ENCODE measurements around the gene ABCA13. TPM values are rescaled to one million over a fixed set of nuclear protein-coding genes. Genes with fewer than 3 reads are reported as not detected.

ABCA13 gene
- total RNA-seq, 1 experiment from 2014 or later, result 0.08 TPM

DNA sequence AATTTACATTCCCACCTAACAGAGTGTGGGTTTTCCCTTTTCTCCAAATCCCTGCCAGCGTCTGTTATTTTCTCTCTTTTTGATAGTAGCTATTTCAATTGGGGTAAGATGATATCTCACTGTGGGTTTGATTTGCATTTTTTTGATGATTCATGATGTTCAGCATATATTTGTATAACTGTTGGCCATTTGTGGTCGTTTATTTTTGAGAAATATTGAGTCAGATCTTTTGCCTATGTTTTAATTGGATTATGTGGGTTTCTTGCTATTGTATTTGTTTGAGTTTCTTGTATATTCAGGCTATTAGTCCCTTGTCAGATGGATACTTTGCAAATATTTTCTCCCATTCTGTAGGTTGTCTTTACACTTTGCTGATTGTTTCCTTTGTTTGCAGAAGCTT, 193.8 kb downstream of the ABCA13 start:
- no peak for DNase-seq (ENCODE audit: low spot score)

DNA sequence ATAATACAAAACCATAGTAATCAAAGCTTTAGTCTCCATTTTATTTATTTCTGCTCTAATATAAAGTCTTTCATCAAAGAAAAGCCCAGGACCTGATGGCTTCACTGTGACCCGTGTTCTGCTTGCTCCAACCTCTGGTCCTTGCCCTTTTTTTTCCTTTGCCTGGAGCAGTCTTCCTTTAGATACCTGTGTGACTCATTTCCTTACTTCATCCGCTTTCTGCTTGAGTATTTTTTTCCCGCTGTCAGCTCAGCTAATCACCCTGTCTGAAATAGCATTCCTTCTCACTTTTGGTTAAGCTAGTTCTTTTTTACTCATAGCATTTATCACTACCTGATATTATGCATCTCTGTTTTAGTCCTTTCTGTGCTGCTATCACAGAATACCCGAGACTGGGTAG, 194.8 kb downstream of the ABCA13 start:
- no peak for DNase-seq (ENCODE audit: low spot score)

DNA sequence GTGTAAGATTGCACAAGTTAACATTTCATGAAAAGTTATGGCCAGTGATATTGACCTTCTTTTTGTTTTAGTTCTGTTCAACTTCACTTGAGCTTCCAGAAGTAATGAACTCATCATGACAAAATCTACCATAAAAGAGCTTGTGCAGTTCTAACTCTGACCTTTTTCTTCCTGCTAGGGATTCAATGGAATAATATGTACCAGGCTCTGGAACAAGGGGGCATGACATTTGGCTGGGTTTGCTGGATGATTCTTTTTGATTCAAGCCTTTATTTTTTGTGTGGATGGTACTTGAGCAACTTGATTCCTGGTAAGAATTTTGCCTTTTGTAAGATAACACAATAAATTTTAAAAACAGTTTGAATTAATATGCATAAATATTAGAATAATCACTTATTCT, 205.0 kb downstream of the ABCA13 start:
- DNase-seq (ENCODE audit: low spot score), result no peak

DNA sequence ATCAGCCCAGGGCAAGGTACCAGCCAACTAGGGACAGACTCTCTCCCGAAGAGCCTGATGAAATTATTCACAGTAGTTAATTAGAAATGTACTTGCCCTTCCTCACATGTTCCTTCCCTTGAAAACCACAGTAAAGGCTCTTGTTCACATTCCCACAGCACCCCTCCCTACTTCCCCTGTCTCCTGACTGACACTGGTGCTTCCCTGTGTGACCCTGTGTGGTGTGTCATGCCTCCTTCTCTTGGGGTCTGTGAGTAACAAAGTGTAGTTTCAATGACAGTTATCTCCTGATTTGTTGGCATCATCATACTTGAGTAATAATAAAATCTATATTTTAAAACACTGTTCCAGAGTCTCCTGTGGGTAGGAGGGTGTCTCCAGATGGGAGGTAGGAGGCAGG, 209.7 kb downstream of the ABCA13 start:
- DNase-seq (ENCODE audit: low spot score), result no peak

DNA sequence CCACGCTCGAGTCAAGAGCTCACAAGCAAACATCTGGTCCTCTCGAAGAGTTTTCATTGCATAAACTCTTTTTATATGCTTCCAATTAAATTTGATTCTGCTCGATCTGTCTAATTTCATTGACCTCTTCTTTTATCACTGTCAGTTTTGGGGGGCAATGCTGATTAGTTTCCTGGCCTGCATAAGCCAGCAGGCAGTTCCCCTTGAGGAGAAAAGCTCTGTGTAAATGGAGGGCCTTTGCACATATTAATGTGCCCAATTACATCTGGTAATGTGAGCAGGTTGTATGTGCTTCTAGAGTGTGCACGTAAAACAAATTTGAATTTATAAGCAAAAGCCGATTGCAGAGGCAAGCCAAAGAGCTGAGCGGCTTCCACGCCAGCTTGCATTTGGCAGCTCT, 210.3 kb downstream of the ABCA13 start:
- DNase-seq (ENCODE audit: low spot score), result no peak

DNA sequence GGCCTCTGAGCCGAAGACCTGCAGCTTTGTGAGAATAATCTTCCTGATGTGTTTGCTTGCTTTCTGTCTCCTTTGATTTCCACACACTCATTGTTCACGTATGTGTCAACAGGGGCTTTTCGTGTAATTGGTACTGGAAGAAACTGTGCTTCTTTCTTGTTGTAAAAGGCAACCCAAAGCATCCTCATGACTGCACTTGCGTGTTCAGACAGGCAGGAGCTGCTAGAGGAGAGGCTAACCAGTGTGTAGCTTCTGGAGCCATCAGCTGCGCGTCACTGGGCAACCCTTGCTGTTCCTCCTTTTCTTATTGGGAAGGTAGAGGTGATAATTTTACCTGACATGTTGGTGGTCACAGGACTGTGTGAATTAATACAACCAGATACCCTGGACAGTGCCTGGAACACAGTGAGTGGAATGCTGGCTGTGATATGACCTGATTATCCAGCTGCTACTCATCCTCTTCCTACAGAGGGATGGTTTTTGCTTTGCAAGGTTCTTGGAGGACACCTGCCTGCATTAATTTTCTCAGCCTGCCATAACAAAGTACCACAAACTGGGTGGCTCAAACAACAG, 213.0 kb downstream of the ABCA13 start:
- DNase-seq (ENCODE audit: low spot score), result no peak

DNA sequence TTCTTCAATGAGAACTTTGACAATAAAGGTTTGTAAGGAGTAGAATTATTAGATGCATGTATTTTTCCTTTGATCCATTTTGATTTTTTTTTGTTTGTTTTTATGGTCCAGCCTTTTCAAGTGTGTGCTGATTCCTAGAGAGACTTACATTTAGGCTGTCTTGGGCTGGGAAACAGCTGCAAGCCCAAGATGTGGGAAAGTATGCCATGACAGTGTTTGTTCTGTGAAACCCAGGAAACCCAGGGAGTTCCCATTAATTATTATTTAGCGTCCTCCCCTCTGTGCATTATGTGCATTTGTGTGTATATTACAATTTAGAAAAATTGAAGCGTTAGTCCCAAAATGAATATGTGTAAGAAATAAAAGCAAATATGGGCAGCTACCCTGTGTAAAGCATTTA, 216.7 kb downstream of the ABCA13 start:
- no peak for DNase-seq (ENCODE audit: low spot score)

DNA sequence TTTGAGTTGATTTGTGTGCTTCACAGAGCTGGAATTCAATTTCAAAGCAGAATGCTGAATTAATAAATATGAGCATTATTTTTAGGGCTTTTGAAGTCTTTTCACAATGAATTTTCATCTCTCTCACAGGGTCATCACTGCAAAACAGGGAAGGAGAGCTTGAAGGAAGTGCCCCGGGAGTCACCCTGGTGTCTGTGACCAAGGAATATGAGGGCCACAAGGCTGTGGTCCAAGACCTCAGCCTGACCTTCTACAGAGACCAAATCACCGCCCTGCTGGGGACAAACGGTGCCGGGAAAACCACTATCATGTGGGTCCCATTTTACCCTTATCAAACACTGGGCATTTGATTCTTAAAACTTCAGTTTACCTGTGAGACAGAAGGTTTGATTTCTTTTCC, 217.7 kb downstream of the ABCA13 start:
- DNase-seq (ENCODE audit: low spot score), result no peak

DNA sequence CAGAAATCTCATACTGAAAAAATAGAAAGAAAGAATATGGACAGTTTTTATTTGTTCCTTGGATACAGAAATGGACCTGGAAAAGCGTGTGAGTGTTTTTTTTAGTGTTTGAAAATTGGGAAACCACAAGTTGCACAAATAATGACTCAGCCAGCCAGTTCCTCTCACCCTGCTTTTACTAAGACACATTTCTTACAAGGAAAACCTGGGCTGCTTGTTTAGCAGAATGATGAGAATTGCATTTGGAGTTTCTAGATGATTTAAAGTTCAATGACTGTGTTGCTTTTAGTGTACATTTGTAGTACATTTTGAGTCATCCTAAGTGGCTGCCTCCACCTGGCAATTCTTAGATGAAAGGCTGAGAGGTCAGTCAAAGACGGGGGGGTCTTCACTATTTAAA, 218.7 kb downstream of the ABCA13 start:
- no peak for DNase-seq (ENCODE audit: low spot score)

DNA sequence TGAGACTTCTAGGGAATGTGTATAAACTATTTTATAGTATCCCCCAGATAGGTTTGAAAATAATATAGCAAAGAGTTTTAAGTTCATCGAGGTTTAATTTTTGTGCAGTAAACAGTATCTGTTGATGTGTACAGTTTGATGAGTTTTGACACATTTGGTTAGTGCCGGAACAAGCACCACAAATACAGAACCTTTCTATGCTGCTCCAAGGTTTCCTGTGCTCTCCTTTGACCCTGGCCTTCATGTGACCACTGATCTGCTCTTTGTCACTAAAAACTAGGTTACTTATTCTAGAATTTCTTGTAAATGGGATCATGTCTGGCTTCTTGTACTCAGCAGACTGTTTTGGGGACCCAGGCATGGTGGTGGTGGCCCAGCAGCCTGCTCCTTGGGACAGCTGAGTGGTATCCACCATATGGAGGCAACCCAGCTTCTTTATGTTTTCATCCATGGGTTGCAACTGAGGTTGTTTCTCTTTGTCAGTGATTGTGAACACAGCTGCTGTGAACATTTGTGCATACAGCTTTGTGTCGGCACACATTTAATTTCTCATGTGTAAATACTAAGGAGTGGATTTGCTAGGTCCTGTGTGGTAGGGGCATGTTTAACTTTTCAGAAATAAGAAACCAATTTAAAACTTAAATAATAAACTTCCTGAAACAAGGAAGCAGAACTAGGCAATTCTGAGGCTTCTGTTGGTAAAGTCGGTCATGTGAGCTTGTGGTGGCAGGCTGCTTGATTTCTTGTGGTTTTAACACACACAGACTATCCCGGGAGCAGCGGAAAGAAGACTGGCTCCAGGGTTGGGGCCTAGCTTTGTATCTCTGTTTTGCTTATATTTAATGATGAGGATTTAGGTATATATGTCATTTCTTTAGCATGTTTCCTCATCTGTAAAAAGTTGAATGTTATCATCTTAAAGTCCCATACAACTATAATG, 219.4 kb downstream of the ABCA13 start:
- DNase-seq (ENCODE audit: low spot score), result no peak

DNA sequence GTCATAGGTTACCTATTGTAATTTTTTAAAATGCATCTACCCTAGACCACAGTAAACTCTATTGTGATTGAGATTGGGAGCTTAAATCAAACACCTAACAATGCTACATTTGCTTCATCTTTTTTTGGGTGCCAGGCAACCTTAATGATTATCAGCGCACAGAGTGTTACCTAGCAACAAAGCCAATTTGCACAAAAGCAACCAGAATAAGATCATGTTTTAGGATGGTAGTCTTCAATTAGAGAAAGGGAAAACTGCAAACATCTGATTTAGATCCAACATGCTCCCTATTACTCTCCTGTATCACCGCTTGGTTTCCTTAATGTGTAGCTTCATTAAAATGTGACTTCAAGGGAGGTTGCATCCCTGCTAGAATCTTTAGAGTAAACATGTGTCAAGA, 226.9 kb downstream of the ABCA13 start:
- no peak for DNase-seq (ENCODE audit: low spot score)

DNA sequence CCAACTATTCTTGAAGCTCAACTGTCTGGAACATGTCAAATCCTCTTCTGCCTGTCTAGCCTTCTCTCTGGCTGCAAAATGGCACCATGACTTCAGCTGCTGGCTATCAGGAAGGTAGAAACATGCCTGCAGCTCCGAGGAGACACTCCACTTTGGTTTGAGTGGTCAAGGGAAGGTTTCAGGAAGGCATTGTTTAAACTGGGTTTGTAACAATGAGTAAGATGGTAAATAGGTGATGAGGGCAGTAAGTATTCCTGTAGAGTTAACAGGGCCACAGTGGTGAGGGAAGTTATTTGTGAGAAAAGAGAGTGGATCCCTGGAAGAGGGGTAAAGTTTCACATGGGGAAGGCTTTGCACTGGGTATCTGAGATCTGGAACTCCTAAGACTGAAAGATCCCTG, 231.5 kb downstream of the ABCA13 start:
- no peak for DNase-seq (ENCODE audit: low spot score)

DNA sequence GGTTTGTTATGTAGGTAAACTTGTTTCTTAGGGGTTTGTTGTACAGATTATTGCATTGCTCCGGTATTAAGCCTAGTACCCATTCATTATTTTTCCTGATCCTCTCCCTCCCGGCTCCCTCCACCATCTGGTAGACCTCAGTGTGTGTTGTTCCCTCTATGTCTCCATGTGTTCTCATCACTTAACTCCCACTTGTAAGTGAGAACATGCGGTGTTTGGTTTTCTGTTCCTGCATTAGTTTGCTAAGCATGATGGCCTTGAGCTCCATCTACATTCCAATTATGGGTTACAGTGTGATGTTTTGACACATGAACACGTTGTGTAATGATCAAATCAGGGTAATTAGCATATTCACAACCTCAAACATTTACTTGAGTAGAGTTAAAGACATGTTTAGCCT, 237.5 kb downstream of the ABCA13 start:
- no peak for DNase-seq (ENCODE audit: low spot score)

DNA sequence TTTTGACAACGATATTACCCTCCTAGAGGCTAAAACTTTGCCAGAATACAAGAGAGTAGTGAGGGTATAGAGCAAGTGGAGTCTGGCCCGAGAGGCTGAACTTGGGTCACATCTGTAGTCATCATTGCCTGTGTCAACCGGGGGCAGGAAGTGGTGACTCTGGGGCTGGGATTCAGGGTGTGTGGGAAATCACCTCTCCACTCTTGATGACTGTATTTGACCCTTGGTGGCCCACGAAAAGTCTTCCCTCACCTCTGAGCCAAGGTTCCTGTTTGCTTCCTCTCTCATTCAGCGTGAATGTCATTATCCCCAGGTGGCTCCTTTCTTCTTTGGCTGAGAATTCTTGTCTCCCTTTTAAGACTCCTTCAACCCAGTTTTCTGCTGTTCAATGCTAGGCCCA, 240.4 kb downstream of the ABCA13 start:
- no peak for DNase-seq (ENCODE audit: low spot score)

DNA sequence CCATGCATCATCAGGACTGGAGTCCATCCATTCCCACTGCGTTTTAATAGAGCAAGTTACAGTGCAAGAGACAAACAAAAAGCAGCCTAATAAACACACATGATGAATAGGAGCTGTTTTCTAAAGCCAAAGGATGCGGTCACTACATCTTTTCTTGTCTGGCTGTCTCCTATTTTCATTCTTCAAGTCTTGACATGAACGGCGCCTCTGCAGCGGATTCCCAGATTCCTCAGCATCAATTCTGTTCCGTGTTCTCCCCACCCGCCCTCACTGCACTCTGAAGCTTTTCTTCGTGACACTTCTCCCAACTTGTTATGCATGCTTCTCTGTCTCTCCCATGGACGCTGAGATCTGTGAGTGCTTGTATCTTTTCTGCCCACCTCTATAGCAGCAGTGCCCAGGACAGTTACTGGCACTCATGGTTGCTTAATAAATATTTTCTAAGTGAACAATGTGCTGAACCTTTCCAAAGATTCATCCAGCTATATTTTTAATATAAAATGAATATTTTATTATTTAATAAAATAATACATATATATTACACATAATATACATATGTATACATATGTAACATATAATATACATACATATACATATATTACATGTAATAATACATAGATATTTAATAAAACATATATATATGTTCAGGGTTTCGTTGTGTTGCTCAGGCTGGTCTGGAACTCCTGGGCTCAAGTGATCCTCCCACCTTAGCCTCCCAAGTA, 242.9 kb downstream of the ABCA13 start:
- no peak for DNase-seq (ENCODE audit: low spot score)

DNA sequence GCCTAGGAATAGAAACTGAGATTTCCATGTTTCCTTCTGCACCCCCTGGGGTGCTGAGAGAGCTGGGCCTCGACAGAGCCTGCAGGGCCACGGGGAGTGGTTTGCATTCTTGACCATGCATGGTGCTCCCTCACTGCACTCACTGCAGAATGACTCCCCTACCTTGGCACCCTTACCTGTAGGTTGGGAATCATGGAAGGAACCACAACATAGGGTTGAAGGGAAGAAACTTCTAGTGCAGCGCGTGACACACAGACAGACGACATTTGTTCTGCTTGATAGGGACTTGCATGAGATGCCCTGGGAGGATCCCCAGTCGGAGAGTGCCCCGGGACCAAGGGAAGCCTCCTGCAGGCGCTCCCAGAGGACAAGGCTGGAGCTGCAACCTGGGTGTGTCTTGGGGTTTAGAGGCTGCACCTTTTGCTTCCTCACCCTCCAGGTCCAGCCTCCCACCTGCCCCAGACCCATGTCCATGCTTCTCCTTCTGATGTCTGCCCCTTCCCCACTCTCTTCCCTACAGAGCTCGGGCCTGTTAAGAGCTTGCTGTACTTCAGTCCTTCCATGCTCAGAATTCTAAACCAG, 245.2 kb downstream of the ABCA13 start:
- DNase-seq (ENCODE audit: low spot score), result no peak

DNA sequence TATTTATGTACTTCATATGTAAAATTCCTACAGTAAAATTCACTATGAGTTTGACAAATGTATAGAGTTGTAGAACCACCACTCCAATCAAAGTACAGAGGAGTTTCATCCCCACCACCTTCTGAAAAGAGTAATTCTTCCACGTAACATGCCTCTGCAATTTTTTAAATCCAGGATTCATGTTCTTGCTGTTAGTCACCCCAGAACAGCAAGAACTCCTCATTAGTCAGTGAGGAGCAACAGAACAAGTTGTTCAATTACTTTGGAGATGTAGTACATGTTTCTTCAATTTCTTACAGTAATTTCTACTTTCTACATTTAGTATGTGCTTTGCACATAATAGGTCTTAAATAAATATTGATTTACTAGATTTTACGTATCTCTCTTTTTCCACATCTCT, 248.1 kb downstream of the ABCA13 start:
- DNase-seq (ENCODE audit: low spot score), result no peak

DNA sequence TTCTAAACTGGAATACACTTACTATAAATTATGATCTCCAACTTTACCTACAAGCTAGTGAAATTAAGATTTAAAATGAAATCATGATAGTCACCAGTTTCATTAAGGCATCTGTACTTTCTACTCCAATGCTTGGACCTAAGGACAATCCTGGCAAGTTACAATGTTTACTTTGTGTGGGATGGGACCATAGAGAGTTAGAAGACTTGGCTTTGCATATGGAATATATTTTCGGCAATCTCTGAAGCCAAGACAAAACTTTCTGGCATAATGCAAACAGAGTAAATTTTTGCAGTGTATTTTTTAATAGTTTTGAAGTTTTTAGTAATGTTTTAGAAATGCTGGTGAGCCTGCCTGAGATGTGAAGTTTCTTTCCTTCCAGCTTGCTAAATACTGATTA, 248.9 kb downstream of the ABCA13 start:
- no peak for DNase-seq (ENCODE audit: low spot score)

DNA sequence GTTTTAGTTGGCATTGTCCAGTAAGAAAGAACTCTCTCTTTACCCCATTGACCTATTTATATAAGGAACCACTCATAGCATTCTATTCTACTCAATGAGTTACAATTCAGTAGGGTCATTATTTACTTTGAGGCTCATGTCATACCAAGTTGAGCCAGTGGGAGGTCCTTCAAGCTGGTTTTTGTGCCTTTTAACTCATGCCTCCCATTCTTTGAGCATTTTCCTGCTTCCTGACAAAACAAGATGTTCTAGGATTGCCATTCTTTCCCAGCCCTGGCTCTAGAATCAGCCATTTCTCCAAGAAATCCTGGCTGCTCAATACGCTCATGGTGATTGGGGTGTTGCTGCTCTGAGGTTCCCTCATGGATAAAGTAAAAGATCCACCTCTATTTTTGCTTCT, 250.1 kb downstream of the ABCA13 start:
- DNase-seq (ENCODE audit: low spot score), result no peak

DNA sequence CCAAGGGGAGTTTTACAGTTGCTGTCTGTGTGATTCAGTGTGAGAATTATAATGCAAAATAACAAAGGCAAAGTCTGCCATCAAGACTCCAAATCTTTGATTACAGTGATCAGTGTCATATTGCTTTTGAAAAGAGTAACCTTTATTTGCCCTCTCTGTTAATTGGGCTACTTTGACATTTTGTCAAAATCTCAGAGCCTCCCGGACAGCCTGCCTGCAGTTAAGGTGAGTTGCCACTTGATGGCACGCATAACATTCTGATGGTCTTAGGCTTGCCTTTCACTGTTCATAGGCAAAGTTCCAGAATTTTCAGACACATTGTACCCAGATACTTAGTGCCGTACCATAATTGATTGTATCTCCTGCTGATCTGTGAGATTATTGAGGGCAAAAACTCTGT, 253.5 kb downstream of the ABCA13 start:
- DNase-seq (ENCODE audit: low spot score), result peak; percentile 51

DNA sequence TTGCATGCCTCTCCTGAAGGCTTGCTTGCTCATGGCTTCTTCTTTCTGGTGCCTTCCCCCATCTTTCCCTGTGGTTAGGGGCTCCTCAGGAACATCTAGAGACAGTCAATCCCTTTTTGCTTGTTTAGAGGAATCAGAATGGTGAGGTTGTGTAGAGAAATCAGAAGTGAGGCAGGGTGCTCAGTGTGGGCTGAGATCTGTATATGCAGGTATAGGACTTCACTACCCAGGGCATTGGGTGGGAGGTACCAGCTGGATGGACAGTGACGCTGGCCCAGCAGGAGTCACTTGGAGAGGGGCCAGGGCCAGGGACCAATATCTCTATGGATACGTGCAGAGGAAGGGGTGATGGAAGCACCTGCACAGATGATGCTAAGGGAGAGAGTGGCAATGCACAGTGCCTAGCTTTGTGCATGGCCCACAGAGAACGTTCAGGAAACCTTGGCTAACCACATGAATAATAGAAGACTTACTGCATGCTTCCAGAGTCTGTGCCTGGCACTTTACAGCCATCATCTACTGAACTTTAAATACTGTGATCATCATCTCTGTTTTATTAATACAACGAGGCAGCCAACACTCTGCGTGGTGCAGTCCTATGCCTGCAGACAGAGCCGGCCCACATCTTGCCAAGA, 255.2 kb downstream of the ABCA13 start:
- DNase-seq (ENCODE audit: low spot score), result no peak

Measured in HT-29 (cell line).